Astrocyte of the cerebellum (primary cell): ENCODE results near the gene CDC123.
"Not testable (repeated sequence)": the region's sequence is repeated elsewhere in the genome, so short reads cannot be mapped to it uniquely, and the experiment has no call there.

Source experiments
- DNase-seq: peaks from one replicate; pipeline ENCODE4 v3.0.0-alpha.2; 2011; ENCODE audit warnings: low read depth
- H3K4me3 ChIP-seq: 2 replicates; pipeline ENCODE4 v1.5.1; 2011; ENCODE audit warnings: mild to moderate bottlenecking, low read depth, low read length, moderate library complexity
- in situ Hi-C: cut with HindIII; loops from 2 replicates; pipeline ENCODE4 v1.10.0; 2017; ENCODE audit warnings: low sequenced_read_pairs
- TF ChIP-seq, protein P1 (sequence below): IDR thresholded peaks from 2 replicates; pipeline ENCODE4 v1.5.1; 2012; ENCODE audit warnings: low read length, low read depth, moderate library complexity, mild to moderate bottlenecking; ENCODE audit errors: missing control alignments

Gene CDC123

GRCh38 chr10:12221323-12222298 lies 25.6 kb downstream of the CDC123 start:
- TF ChIP-seq, protein P1, sequence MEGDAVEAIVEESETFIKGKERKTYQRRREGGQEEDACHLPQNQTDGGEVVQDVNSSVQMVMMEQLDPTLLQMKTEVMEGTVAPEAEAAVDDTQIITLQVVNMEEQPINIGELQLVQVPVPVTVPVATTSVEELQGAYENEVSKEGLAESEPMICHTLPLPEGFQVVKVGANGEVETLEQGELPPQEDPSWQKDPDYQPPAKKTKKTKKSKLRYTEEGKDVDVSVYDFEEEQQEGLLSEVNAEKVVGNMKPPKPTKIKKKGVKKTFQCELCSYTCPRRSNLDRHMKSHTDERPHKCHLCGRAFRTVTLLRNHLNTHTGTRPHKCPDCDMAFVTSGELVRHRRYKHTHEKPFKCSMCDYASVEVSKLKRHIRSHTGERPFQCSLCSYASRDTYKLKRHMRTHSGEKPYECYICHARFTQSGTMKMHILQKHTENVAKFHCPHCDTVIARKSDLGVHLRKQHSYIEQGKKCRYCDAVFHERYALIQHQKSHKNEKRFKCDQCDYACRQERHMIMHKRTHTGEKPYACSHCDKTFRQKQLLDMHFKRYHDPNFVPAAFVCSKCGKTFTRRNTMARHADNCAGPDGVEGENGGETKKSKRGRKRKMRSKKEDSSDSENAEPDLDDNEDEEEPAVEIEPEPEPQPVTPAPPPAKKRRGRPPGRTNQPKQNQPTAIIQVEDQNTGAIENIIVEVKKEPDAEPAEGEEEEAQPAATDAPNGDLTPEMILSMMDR, result no peak
- DNase-seq, result no peak
- in situ Hi-C loops, result loop anchor here (25.0 kb wide), 1 partner anchor 841 kb away; no protein-coding TSS in a partner anchor
- no peak overlapping the region for H3K4me3 ChIP-seq

- in situ Hi-C loops, result no loop called here
- TF ChIP-seq, protein P1, result no peak
- no peak overlapping the region for H3K4me3 ChIP-seq
- no peak for DNase-seq
Observed at GRCh38 chr10:12225444-12225843, 29.5 kb downstream of the CDC123 start.

DNA sequence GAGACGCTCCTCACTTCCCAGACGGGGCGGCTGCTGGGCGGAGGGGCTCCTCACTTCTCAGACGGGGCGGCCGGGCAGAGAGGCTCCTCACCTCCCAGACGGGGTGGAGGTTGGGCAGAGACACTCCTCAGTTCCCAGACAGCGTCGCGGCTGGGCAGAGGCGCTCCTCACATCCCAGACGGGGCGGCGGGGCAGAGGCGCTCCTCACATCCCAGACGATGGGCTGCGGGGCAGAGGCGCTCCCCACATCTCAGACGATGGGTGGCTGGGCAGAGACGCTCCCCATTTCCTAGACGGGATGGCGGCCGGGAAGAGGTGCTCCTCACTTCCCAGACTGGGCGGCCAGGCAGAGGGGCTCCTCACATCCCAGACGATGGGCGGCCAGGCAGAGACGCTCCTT lies 30.4 kb downstream of the CDC123 start:
- DNase-seq, in situ Hi-C loops, H3K4me3 ChIP-seq: not testable (repeated sequence)

GRCh38 chr10:12228851-12229250 lies 32.9 kb downstream of the CDC123 start:
- DNase-seq, result no peak
- no peak overlapping the region for H3K4me3 ChIP-seq
- TF ChIP-seq, protein P1, result no peak
- in situ Hi-C loops, result no loop called here

DNA sequence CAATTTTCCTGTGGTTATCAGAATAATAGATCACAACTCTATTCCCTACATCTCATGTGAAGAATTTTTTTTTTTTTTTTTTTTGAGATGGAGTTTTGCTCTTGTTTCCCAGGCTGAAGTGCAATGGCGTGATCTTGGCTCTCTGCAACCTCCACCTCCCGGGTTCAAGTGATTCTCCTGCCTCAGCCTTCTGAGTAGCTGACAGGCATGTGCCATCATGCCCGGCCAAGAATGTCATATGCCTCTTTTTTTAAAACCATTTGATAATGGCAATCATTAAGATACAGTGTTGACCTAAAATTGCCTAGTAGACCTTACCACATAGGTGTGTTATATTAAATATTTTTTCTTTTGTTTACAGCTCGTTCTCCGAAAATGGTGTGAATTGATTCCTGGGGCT lies 38.7 kb downstream of the CDC123 start:
- not testable (repeated sequence) for DNase-seq, H3K4me3 ChIP-seq
- in situ Hi-C loops, result loop anchor here (5.0 kb wide), 1 partner anchor 58 kb away; no protein-coding TSS in a partner anchor

DNA sequence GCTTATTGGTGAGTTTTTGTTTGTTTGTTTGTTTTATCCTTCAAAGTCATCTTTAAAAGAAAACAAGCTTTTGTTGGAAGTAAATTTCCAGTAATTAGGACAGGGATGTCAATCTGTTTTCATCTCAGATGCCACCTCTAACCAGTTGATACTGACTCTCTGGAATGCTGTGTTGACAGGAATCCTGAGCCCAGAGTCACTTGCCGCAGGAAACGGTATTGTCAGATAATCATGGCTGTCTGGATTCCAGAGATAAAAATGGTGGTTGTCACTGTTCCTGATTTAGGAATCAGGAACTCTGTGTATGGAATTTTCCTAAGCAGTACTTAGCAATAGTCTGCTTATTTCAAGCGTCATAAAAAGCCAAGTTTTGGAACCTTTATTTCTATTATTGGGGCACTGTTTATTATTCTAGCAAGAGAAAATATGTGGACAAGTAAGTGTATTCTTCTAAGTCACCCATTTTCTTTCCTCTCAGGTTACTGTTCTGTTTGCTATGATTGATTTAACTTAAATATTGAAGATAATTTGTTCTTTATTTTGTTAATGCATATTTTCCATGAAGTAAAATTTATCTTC lies 39.2 kb downstream of the CDC123 start:
- H3K4me3 ChIP-seq, result no peak overlapping the region
- TF ChIP-seq, protein P1, result no peak
- DNase-seq, result no peak
- in situ Hi-C loops, result loop anchor here (5.0 kb wide), 1 partner anchor 57 kb away; no protein-coding TSS in a partner anchor

DNA sequence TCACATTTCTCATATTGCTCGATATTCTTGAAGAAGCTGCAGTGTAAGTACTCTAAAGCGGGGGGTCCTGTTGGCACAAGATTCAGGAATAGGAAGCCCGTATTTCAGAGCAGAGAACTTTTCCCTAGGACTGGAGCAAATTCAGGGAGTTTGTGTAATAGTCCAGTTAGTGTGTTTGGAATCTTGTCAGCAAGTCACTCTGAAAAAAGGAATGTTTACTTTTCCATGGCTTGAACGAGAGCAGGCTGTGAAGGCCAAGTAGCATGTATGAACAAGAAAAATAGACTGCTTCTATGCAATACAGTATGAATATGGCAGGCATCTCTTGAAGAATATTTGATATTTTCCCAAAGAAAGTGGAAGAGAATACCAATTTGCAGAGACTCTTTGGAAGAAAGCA lies 39.8 kb downstream of the CDC123 start:
- TF ChIP-seq, protein P1, result no peak
- in situ Hi-C loops, result loop anchor here (5.0 kb wide), 1 partner anchor 57 kb away; no protein-coding TSS in a partner anchor
- H3K4me3 ChIP-seq, result no peak overlapping the region
- no peak for DNase-seq
